ENCODE data around the gene KCNJ2. TPM values are rescaled to one million over a fixed set of nuclear protein-coding genes. Genes with fewer than 3 reads are reported as not detected.

The KCNJ2 gene
- total RNA-seq, 1 experiment from 2014 or later, result 1.6 TPM

DNA sequence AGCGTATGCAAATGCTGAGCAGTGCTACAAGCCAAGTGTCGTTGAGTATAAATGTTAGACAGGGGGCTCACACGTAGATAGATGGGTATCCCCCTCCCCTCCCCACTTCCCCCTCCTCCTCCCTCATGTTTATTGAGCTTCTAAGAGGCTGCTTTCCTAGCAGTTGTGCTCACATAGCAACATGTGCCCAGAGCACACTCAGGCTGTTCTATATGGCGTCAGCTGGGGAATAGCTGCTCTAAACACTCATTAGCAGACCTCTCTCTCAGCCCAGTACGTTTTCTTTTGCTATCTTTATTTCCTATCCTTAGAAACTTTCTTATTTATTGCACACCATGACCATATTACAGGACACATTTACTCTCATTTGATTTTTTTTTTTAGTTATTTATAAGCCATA is 1.8 kb downstream of the KCNJ2 start (continued):
- no peak for TF ChIP-seq PREB (CRISPR knock-in tag; IDR thresholded peaks at IDR 0.05; ENCODE audit: borderline replicate concordance)
- no peak for TF ChIP-seq JUN (CRISPR knock-in tag; IDR thresholded peaks at IDR 0.05)
- TF ChIP-seq ETV6 (CRISPR knock-in tag; IDR thresholded peaks at IDR 0.05), result no peak
- no peak for TF ChIP-seq ATF1 (CRISPR knock-in tag; IDR thresholded peaks at IDR 0.05)
- TF ChIP-seq, protein P1, sequence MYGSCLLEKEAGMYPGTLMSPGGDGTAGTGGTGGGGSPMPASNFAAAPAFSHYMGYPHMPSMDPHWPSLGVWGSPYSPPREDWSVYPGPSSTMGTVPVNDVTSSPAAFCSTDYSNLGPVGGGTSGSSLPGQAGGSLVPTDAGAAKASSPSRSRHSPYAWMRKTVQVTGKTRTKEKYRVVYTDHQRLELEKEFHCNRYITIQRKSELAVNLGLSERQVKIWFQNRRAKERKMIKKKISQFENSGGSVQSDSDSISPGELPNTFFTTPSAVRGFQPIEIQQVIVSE (CRISPR knock-in tag; IDR thresholded peaks at IDR 0.05; ENCODE audit: borderline replicate concordance), result no peak
- TF ChIP-seq, protein P2, sequence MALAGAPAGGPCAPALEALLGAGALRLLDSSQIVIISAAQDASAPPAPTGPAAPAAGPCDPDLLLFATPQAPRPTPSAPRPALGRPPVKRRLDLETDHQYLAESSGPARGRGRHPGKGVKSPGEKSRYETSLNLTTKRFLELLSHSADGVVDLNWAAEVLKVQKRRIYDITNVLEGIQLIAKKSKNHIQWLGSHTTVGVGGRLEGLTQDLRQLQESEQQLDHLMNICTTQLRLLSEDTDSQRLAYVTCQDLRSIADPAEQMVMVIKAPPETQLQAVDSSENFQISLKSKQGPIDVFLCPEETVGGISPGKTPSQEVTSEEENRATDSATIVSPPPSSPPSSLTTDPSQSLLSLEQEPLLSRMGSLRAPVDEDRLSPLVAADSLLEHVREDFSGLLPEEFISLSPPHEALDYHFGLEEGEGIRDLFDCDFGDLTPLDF (CRISPR knock-in tag; IDR thresholded peaks at IDR 0.05), result no peak

DNA sequence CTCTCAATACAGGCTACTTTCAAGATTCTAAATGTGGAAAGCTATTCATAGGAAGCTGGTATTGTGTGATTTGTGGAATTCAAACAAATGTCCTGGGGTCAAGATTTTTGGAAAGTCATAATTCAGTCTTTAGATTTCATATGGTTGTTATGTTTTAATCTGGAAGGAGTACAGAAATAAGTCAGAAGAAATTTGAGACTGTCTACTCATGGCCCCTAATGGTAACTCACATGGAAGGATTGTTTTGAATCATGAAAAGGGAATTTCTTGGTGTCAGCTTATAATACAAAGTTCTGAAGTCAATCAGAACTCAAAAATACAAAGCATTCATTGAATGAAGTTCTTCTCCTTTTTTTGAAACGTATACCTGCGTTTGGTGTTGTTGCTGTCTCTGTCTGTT is 3.1 kb downstream of the KCNJ2 start:
- Mint-ChIP-seq H3K36me3 (peaks cover 10% of the 10 kb centered on the region; the same call in 1 of the 2 replicates), H3K9me3 (0 out of 2 replicates have a peak, but pooled peaks cover 3% of the 10 kb centered on the region), H3K27me3 (ENCODE audit: low read depth) (peaks cover 37% of the 10 kb centered on the region), H3K27ac (no peak overlapping the region), H3K4me1 (peaks cover 24% of the 10 kb centered on the region), H3K4me3 (no peak overlapping the region)
- TF ChIP-seq ETV6 (CRISPR knock-in tag; IDR thresholded peaks at IDR 0.05) (no peak), ZNF121 (CRISPR knock-in tag; IDR thresholded peaks at IDR 0.05) (no peak), ESRRA (CRISPR knock-in tag; IDR thresholded peaks at IDR 0.05; ENCODE audit: borderline replicate concordance) (no peak), IRF1 (CRISPR knock-in tag; IDR thresholded peaks at IDR 0.05) (no peak), CREM (CRISPR knock-in tag; IDR thresholded peaks at IDR 0.05) (no peak), ZNF219 (CRISPR knock-in tag; IDR thresholded peaks at IDR 0.05; ENCODE audit: borderline replicate concordance) (no peak), EMX1 (CRISPR knock-in tag; IDR thresholded peaks at IDR 0.05) (no peak), NFATC4 (CRISPR knock-in tag; IDR thresholded peaks at IDR 0.05) (no peak), FOXP1 (CRISPR knock-in tag; IDR thresholded peaks at IDR 0.05; ENCODE audit: borderline replicate concordance) (no peak)
- DNase-seq (ENCODE audit: low spot score) (no peak), ATAC-seq (no peak)
- CTCF ChIA-PET, result no interaction called here
- POLR2A ChIA-PET, result no interaction called here

DNA sequence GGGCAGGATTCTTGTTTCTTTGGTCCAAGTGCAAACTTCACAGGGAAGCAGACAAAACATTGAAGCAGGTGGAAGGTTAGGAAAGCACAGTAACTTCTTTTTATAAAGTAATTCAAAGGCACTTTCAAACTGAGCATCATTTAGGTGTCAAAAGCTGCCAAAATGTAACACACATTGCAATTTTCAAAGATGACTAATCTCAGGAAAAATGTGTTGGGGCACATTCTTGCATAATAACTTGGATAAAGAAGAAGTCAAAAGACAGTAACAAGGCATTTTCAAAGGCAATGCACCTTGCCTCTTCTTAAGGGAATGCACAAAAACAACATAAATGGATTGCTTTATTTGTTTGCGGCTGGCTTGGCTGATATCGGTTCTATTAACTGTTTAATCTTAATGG is 3.6 kb downstream of the KCNJ2 start:
- H3K36me3 Mint-ChIP-seq, result peaks cover 10% of the 10 kb centered on the region; the same call in 1 of the 2 replicates
- CTCF ChIA-PET, result no interaction called here
- POLR2A ChIA-PET, result no interaction called here
- DNase-seq (ENCODE audit: low spot score), result no peak
- no peak overlapping the region for H3K27ac Mint-ChIP-seq
- H3K4me1 Mint-ChIP-seq, result peaks cover 21% of the 10 kb centered on the region
- 0 out of 2 replicates have a peak, but pooled peaks cover 3% of the 10 kb centered on the region for H3K9me3 Mint-ChIP-seq
- peaks cover 32% of the 10 kb centered on the region for H3K27me3 Mint-ChIP-seq (ENCODE audit: low read depth)
- no peak overlapping the region for H3K4me3 Mint-ChIP-seq
- ATAC-seq, result no peak
- TF ChIP-seq PREB (CRISPR knock-in tag; IDR thresholded peaks at IDR 0.05; ENCODE audit: borderline replicate concordance), result no peak
- TF ChIP-seq EMX1 (CRISPR knock-in tag; IDR thresholded peaks at IDR 0.05), result no peak
- TF ChIP-seq, protein P3, sequence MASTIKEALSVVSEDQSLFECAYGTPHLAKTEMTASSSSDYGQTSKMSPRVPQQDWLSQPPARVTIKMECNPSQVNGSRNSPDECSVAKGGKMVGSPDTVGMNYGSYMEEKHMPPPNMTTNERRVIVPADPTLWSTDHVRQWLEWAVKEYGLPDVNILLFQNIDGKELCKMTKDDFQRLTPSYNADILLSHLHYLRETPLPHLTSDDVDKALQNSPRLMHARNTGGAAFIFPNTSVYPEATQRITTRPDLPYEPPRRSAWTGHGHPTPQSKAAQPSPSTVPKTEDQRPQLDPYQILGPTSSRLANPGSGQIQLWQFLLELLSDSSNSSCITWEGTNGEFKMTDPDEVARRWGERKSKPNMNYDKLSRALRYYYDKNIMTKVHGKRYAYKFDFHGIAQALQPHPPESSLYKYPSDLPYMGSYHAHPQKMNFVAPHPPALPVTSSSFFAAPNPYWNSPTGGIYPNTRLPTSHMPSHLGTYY (CRISPR knock-in tag; IDR thresholded peaks at IDR 0.05), result no peak
- TF ChIP-seq AR (CRISPR knock-in tag; IDR thresholded peaks at IDR 0.05), result no peak

Data from WTC11 (cell line).